SK-N-MC (cell line): ENCODE data around the gene POU2AF2.

ENCODE experiments used
- EZH2 ChIP-seq: fragments of 200-600 bp; sonication (generic); IDR thresholded peaks from one replicate; pipeline ENCODE4 v1.6.1; 2017; ENCODE audit warnings: antibody characterized with exemption
- FOXP2 ChIP-seq: optimal IDR thresholded peaks from 2 replicates; pipeline ENCODE3; 2011; ENCODE audit warnings: mild to moderate bottlenecking, moderate library complexity; ENCODE audit not compliant: insufficient read depth; ENCODE audit errors: extremely low read length, control extremely low read depth
- POLR2AphosphoS5 ChIP-seq: IDR thresholded peaks from 2 replicates; pipeline ENCODE4 v1.6.1; 2012; ENCODE audit warnings: mild to moderate bottlenecking, low read depth, low read length, borderline replicate concordance

DNA sequence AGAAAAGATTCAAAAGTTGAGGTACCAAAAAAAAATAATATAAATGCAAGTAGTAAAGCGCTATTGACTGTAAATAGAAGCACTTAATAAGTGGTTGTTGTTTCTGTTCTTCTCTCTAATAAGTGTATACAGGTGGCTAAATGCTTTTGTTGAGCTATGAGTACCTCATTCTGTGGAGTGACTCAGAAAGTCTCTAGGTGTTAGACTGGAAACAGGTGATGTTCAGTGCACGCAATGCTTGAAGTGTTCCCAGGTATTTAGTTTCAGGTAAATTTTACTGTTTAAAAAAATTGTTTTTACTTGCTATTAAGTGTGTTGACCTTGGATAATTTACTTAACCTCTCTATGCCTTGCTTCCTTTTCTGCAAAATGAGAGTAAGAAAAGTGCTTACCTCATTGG, 77.0 kb downstream of the POU2AF2 start:
- TF ChIP-seq EZH2 = no peak
- no peak for TF ChIP-seq POLR2AphosphoS5
- TF ChIP-seq FOXP2 = no peak
